IMR-90 (cell line): ENCODE data around the gene SRMS. TPM values are rescaled to one million over a fixed set of nuclear protein-coding genes. Genes with fewer than 3 reads are reported as not detected.

Experiments
- ATAC-seq: fragments of 200-7000 bp; cut with Tn5 transposase; 2 replicates; pipeline ENCODE4 v1.9.1; 2020; ENCODE audit warnings: low read depth, mild to moderate bottlenecking, moderate library complexity
- BruUV-seq: library from RNA; stranded (reverse); fragments of 400-500 nt; replicated peaks from 2 replicates; lab custom pipeline; 2021; lab: Mats Ljungman, UMichigan
- CTCF ChIA-PET: fragments of 300-600 bp; formaldehyde crosslinking; extraction: SDS; loops from one replicate; lab custom pipeline; 2021; ENCODE audit warnings: antibody characterized with exemption; lab: Yijun Ruan, JAX
- POLR2A ChIA-PET: fragments of 300-600 bp; sonication (Branson Sonifier 250); formaldehyde crosslinking; loops from one replicate; lab custom pipeline; 2022; ENCODE audit warnings: antibody characterized with exemption; ENCODE audit not compliant: unreplicated experiment; lab: Charles Lee
- DNase-seq: peaks from one replicate; pipeline ENCODE4 v3.0.0; 2013
- H2AFZ ChIP-seq: replicated peaks from 2 replicates; pipeline ENCODE3; 2013; ENCODE audit warnings: low read length, mild to moderate bottlenecking; ENCODE audit not compliant: poor library complexity
- H2AK5ac ChIP-seq: 2 replicates; pipeline ENCODE4 v1.6.1; 2013; ENCODE audit warnings: low read depth, low read length, inconsistent platforms
- H2AK9ac ChIP-seq: replicated peaks from 2 replicates; pipeline ENCODE3; 2013; ENCODE audit warnings: mild to moderate bottlenecking, low read depth, low read length, moderate library complexity; ENCODE audit not compliant: poor library complexity
- H2BK120ac ChIP-seq: 2 replicates; pipeline ENCODE4 v1.6.1; 2013; ENCODE audit warnings: low read depth, low read length, inconsistent platforms
- H2BK15ac ChIP-seq: 3 replicates; pipeline ENCODE4 v1.6.1; 2013; ENCODE audit warnings: low read depth, low read length, inconsistent platforms
- H2BK20ac ChIP-seq: 2 replicates; pipeline ENCODE4 v1.6.1; 2013; ENCODE audit warnings: low read depth, mild to moderate bottlenecking, inconsistent platforms, low read length, moderate library complexity
- H2BK5ac ChIP-seq: 2 replicates; pipeline ENCODE4 v1.6.1; 2013; ENCODE audit warnings: mild to moderate bottlenecking, low read depth, low read length, inconsistent platforms; ENCODE audit not compliant: poor library complexity, severe bottlenecking
- H3K14ac ChIP-seq: replicated peaks from 2 replicates; pipeline ENCODE4 v1.6.1; 2013; ENCODE audit warnings: low read depth, low read length, inconsistent platforms
- H3K18ac ChIP-seq: 2 replicates; pipeline ENCODE4 v1.6.1; 2013; ENCODE audit warnings: low read depth, low read length, control low read depth
- H3K23ac ChIP-seq: 2 replicates; pipeline ENCODE4 v1.6.1; 2013; ENCODE audit warnings: low read depth, low read length, inconsistent platforms
- H3K27ac ChIP-seq: 2 replicates; pipeline ENCODE4 v1.5.1; 2013; ENCODE audit warnings: mild to moderate bottlenecking, control low read depth, low read length; ENCODE audit not compliant: insufficient read depth
- H3K27me3 ChIP-seq: 2 replicates; pipeline ENCODE4 v1.6.1; 2013; ENCODE audit warnings: low read length; ENCODE audit not compliant: control insufficient read depth, insufficient read depth
- H3K36me3 ChIP-seq: 2 replicates; pipeline ENCODE4 v1.6.1; 2013; ENCODE audit warnings: low read length, mixed read lengths; ENCODE audit not compliant: control insufficient read depth, insufficient read depth
- H3K4ac ChIP-seq: 2 replicates; pipeline ENCODE4 v1.6.1; 2013; ENCODE audit warnings: low read depth, low read length, inconsistent platforms
- H3K4me1 ChIP-seq: 2 replicates; pipeline ENCODE4 v1.6.1; 2013; ENCODE audit warnings: low read length, mixed read lengths; ENCODE audit not compliant: control insufficient read depth, insufficient read depth
- H3K4me2 ChIP-seq: 2 replicates; pipeline ENCODE4 v1.6.1; 2013; ENCODE audit warnings: low read depth, mild to moderate bottlenecking, control low read depth, low read length, moderate library complexity
- H3K4me3 ChIP-seq: 2 replicates; pipeline ENCODE4 v1.5.1; 2013; ENCODE audit warnings: low read depth, mild to moderate bottlenecking, control low read depth, low read length, moderate library complexity; ENCODE audit not compliant: insufficient read depth
- H3K56ac ChIP-seq: 2 replicates; pipeline ENCODE4 v1.6.1; 2013; ENCODE audit warnings: low read length, inconsistent platforms; ENCODE audit not compliant: insufficient read depth; ENCODE audit errors: extremely low read depth
- H3K79me1 ChIP-seq, 2 experiments: 2 replicates each; pipeline ENCODE4 v1.6.1; 2013; ENCODE audit warnings: low read length in 2 of 2, inconsistent platforms in 1 of 2, low read depth in 1 of 2
- H3K9ac ChIP-seq: 2 replicates; pipeline ENCODE4 v1.6.1; 2013; ENCODE audit warnings: low read depth, low read length, control low read depth
- H3K9me1 ChIP-seq: 2 replicates; pipeline ENCODE4 v1.6.1; 2013; ENCODE audit warnings: low read length, inconsistent platforms; ENCODE audit not compliant: insufficient read depth
- H3K9me3 ChIP-seq: 2 replicates; pipeline ENCODE4 v1.6.1; 2013; ENCODE audit warnings: low read length; ENCODE audit not compliant: control insufficient read depth, insufficient read depth
- H4K20me1 ChIP-seq: 2 replicates; pipeline ENCODE4 v1.6.1; 2013; ENCODE audit warnings: low read length, inconsistent platforms; ENCODE audit not compliant: insufficient read depth
- H4K5ac ChIP-seq: 2 replicates; pipeline ENCODE4 v1.6.1; 2013; ENCODE audit warnings: mild to moderate bottlenecking, low read depth, low read length, control low read depth
- H4K8ac ChIP-seq, 2 experiments: 2 replicates each; pipeline ENCODE4 v1.6.1; 2013; ENCODE audit warnings: low read depth in 2 of 2, low read length in 2 of 2, control low read depth in 1 of 2, inconsistent platforms in 1 of 2
- H4K91ac ChIP-seq: 2 replicates; pipeline ENCODE4 v1.6.1; 2013; ENCODE audit warnings: low read depth, low read length, inconsistent platforms; ENCODE audit not compliant: insufficient read depth
- BHLHE40 ChIP-seq: fragments of 150-350 bp; IDR thresholded peaks from 2 replicates; pipeline ENCODE4 v1.6.1; 2016; ENCODE audit warnings: mild to moderate bottlenecking, low read depth, low read length
- CHD1 ChIP-seq: IDR thresholded peaks from 2 replicates; pipeline ENCODE4 v1.6.1; 2012; ENCODE audit warnings: low read depth, low read length, improper control_type of control experiment
- FOS ChIP-seq: fragments of 150-350 bp; IDR thresholded peaks from 2 replicates; pipeline ENCODE4 v1.6.1; 2016; ENCODE audit warnings: low read depth, low read length
- MAZ ChIP-seq: IDR thresholded peaks from 2 replicates; pipeline ENCODE4 v1.6.1; 2012; ENCODE audit warnings: low read depth, mild to moderate bottlenecking, low read length, improper control_type of control experiment, moderate library complexity, borderline replicate concordance
- MXI1 ChIP-seq: IDR thresholded peaks from 2 replicates; pipeline ENCODE4 v1.6.1; 2012; ENCODE audit warnings: low read depth, mild to moderate bottlenecking, low read length, moderate library complexity, borderline replicate concordance
- NFE2L2 ChIP-seq: fragments of 150-350 bp; IDR thresholded peaks from 2 replicates; pipeline ENCODE4 v1.6.1; 2016; ENCODE audit warnings: low read depth, mild to moderate bottlenecking, low read length
- POLR2A ChIP-seq: IDR thresholded peaks from 2 replicates; pipeline ENCODE4 v1.6.1; 2012; ENCODE audit warnings: mild to moderate bottlenecking, low read depth, low read length
- RAD21 ChIP-seq: IDR thresholded peaks from 2 replicates; pipeline ENCODE4 v1.6.1; 2012; ENCODE audit warnings: low read length, improper control_type of control experiment
- RCOR1 ChIP-seq: IDR thresholded peaks from 2 replicates; pipeline ENCODE4 v1.6.1; 2012; ENCODE audit warnings: mild to moderate bottlenecking, low read length, improper control_type of control experiment; ENCODE audit not compliant: insufficient replicate concordance
- RFX5 ChIP-seq: IDR thresholded peaks from 2 replicates; pipeline ENCODE4 v1.8.0; 2012; ENCODE audit warnings: low read depth, mild to moderate bottlenecking, low read length, moderate library complexity
- SMC3 ChIP-seq: fragments of 150-350 bp; IDR thresholded peaks from 2 replicates; pipeline ENCODE4 v1.6.1; 2016; ENCODE audit warnings: low read depth, mild to moderate bottlenecking, antibody characterized with exemption, low read length, moderate library complexity
- WGBS, 2 experiments: methylation state at CpG; one replicate each; pipeline versions ENCODE4 v1.1.5 to v1.1.7; 2013; ENCODE audit warnings: missing lambda C conversion rate in 2 of 2; ENCODE audit not compliant: insufficient read length in 1 of 2; ENCODE audit errors: extremely low coverage in 2 of 2; 5-methylcytosine and 5-hydroxymethylcytosine counted together
- dilution Hi-C: fragments of 300-500 bp; cut with HindIII; formaldehyde crosslinking; loops from one replicate; pipeline ENCODE4 v1.14.3; 2018; ENCODE audit warnings: low sequenced_read_pairs; ENCODE audit not compliant: unreplicated experiment
- in situ Hi-C: fragments of 300-500 bp; cut with MboI; formaldehyde crosslinking; loops from 3 replicates; pipeline ENCODE4 v1.14.3; 2019; ENCODE audit warnings: low sequenced_read_pairs, inconsistent platforms, mixed read lengths
- intact Hi-C: fragments of 100-400 bp; cut with micrococcal nuclease; formaldehyde crosslinking; loops from 2 replicates; pipeline ENCODE4 v1.10.0; 2022
- polyA plus RNA-seq, 3 experiments: library from polyadenylated mRNA; depleted of rRNA; stranded (reverse); fragments of >200 nt; gene quantifications; 2 replicates each; pipeline ENCODE4 v1.2.3, GENCODE V29; 2012; ENCODE audit warnings: low replicate concordance in 1 of 3
- total RNA-seq: library from RNA; depleted of rRNA; stranded (reverse); fragments of >200 nt; gene quantifications from 2 replicates; pipeline ENCODE4 v1.2.3, GENCODE V29; 2012
- TF ChIP-seq, protein P1 (sequence below): fragments of 150-350 bp; IDR thresholded peaks from 2 replicates; pipeline ENCODE4 v1.6.1; 2016; ENCODE audit warnings: low read depth, mild to moderate bottlenecking, low read length, moderate library complexity, borderline replicate concordance
- TF ChIP-seq, protein P2 (sequence below): fragments of 150-350 bp; IDR thresholded peaks from 2 replicates; pipeline ENCODE4 v1.6.1; 2017; ENCODE audit warnings: mild to moderate bottlenecking, antibody characterized with exemption, low read length, low read depth
- TF ChIP-seq, protein P3 (sequence below): conservative IDR thresholded peaks from 2 replicates; pipeline ENCODE4 v1.5.1; 2012; ENCODE audit warnings: mild to moderate bottlenecking, low read depth, low read length, improper control_type of control experiment

SRMS gene
- total and polyA plus RNA-seq, 2 of the 4 experiments (the other 2 are of a cell fraction) = not detected

DNA sequence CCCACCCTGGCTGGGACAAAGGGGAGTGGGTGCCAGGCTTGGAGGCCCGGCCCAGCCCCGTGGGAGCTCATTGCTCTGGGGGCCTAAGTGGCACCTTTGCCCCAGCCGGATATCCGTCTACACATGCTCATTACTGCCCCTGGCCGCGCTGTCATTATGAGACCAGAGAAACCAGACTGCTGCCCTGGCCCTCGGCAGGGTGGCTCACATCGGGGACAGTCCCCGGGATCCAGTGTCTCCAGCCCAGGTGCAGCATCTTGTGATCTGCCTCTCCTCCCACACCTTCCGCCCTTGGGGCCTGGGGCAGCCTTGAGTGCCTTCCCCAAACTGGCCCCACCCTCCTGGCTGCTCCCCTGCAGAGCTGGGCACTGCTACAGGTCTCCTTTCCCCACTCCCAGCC is 4.9 kb downstream of the SRMS start:
- H4K91ac ChIP-seq = no peak overlapping the region
- dilution Hi-C loops (no loop called here), in situ Hi-C loops (no loop called here), intact Hi-C loops (no loop called here)
- H3K18ac ChIP-seq = no peak overlapping the region
- no peak overlapping the region for H2AK5ac ChIP-seq
- CTCF ChIA-PET = no interaction called here
- H3K56ac ChIP-seq = no peak overlapping the region
- H3K79me1 ChIP-seq = no peaks in the 10 kb centered on the region
- ATAC-seq (no peak), DNase-seq (no peak)
- no peak overlapping the region for H4K8ac ChIP-seq
- H2AK9ac ChIP-seq = no peak overlapping the region
- H3K4me3 ChIP-seq = no peak overlapping the region
- no peaks in the 10 kb centered on the region for H3K9me1 ChIP-seq
- H3K4ac ChIP-seq = no peak overlapping the region
- no TSS peak for BruUV-seq
- POLR2A ChIA-PET = no interaction called here
- H3K4me1 ChIP-seq = peaks cover 3% of the 10 kb centered on the region; the same call in 1 of the 2 replicates
- H3K36me3 ChIP-seq = no peaks in the 10 kb centered on the region
- no peak overlapping the region for H3K23ac ChIP-seq
- H3K27me3 ChIP-seq = peaks cover 24% of the 10 kb centered on the region; the same call in 1 of the 2 replicates
- H3K9ac ChIP-seq = no peak overlapping the region
- WGBS, 2 experiments = 71% methylated on average over 9 of the region's 10 CpGs; no CpG with 5 or more reads in 1 of the 2 experiments
- H2BK120ac ChIP-seq = no peak overlapping the region
- no peaks in the 10 kb centered on the region for H4K20me1 ChIP-seq
- no peaks in the 10 kb centered on the region for H3K9me3 ChIP-seq
- H3K4me2 ChIP-seq = no peak overlapping the region
- no peak overlapping the region for H3K27ac ChIP-seq
- H2BK15ac ChIP-seq = no peak overlapping the region
- no peak overlapping the region for H2AFZ ChIP-seq
- TF ChIP-seq RCOR1 (no peak), RAD21 (no peak), NFE2L2 (no peak), SMC3 (no peak), FOS (no peak), RFX5 (no peak), CHD1 (no peak), MXI1 (no peak), POLR2A (no peak), BHLHE40 (no peak), MAZ (no peak)
- TF ChIP-seq, protein P1, sequence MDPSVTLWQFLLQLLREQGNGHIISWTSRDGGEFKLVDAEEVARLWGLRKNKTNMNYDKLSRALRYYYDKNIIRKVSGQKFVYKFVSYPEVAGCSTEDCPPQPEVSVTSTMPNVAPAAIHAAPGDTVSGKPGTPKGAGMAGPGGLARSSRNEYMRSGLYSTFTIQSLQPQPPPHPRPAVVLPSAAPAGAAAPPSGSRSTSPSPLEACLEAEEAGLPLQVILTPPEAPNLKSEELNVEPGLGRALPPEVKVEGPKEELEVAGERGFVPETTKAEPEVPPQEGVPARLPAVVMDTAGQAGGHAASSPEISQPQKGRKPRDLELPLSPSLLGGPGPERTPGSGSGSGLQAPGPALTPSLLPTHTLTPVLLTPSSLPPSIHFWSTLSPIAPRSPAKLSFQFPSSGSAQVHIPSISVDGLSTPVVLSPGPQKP = no peak
- TF ChIP-seq, protein P2, sequence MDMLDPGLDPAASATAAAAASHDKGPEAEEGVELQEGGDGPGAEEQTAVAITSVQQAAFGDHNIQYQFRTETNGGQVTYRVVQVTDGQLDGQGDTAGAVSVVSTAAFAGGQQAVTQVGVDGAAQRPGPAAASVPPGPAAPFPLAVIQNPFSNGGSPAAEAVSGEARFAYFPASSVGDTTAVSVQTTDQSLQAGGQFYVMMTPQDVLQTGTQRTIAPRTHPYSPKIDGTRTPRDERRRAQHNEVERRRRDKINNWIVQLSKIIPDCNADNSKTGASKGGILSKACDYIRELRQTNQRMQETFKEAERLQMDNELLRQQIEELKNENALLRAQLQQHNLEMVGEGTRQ = no peak
- TF ChIP-seq, protein P3, sequence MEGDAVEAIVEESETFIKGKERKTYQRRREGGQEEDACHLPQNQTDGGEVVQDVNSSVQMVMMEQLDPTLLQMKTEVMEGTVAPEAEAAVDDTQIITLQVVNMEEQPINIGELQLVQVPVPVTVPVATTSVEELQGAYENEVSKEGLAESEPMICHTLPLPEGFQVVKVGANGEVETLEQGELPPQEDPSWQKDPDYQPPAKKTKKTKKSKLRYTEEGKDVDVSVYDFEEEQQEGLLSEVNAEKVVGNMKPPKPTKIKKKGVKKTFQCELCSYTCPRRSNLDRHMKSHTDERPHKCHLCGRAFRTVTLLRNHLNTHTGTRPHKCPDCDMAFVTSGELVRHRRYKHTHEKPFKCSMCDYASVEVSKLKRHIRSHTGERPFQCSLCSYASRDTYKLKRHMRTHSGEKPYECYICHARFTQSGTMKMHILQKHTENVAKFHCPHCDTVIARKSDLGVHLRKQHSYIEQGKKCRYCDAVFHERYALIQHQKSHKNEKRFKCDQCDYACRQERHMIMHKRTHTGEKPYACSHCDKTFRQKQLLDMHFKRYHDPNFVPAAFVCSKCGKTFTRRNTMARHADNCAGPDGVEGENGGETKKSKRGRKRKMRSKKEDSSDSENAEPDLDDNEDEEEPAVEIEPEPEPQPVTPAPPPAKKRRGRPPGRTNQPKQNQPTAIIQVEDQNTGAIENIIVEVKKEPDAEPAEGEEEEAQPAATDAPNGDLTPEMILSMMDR = no peak
- H2BK5ac ChIP-seq = no peak overlapping the region
- H3K14ac ChIP-seq = no peak overlapping the region
- H2BK20ac ChIP-seq = no peak overlapping the region
- no peak overlapping the region for H4K5ac ChIP-seq
